Activated naive CD4-positive, alpha-beta T cell treated with anti-CD3 and anti-CD28 coated beads, Interleukin-2, amount 50 U/mL, for 72 hours (primary cell): ENCODE data around the gene BCAS4. TPM values are rescaled to one million over a fixed set of nuclear protein-coding genes. Genes with fewer than 3 reads are reported as not detected.

Source experiments
- ATAC-seq, 2 donors: fragments of 150-1000 bp; cut with Tn5 transposase; 2 replicates each; pipeline ENCODE4 v1.10.0; 2021; ENCODE audit warnings: mild to moderate bottlenecking in 2 of 2, moderate library complexity in 2 of 2
- DNase-seq, 2 donors: peaks; one replicate each; pipeline ENCODE4 v3.0.0; 2021 to 2022; ENCODE audit warnings: low spot score in 2 of 2
- H3K27ac Mint-ChIP-seq, 2 donors: one replicate each; pipeline ENCODE4 v1.8.0; 2022; ENCODE audit warnings: mild to moderate bottlenecking in 2 of 2, mixed read lengths in 2 of 2
- H3K36me3 Mint-ChIP-seq, 2 donors: one replicate each; pipeline ENCODE4 v1.8.0; 2022; ENCODE audit warnings: mixed read lengths in 2 of 2
- H3K9me3 Mint-ChIP-seq, 2 donors: one replicate each; pipeline ENCODE4 v1.8.0; 2022; ENCODE audit warnings: mixed read lengths in 2 of 2
- total RNA-seq, 2 donors: library from RNA; stranded (reverse); gene quantifications; one replicate each; pipeline ENCODE4 v1.2.3, GENCODE V29; 2022

The BCAS4 gene
- total RNA-seq, 2 donors from 2014 or later: 12.6 to 19.3 TPM

GRCh38 chr20:50848846-50849673 lies 54.2 kb downstream of the BCAS4 start:
- Mint-ChIP-seq H3K9me3 (no peaks in the 10 kb centered on the region), H3K36me3 (no peaks in the 10 kb centered on the region), H3K27ac (peak overlapping the region; percentile 21 to 50)
- DNase-seq (no peak), ATAC-seq (no peak)

GRCh38 chr20:50850721-50851286 lies 55.9 kb downstream of the BCAS4 start:
- H3K27ac Mint-ChIP-seq: peak overlapping the region; percentile 20 to 44
- no peaks in the 10 kb centered on the region for H3K9me3 Mint-ChIP-seq
- DNase-seq: no peak
- ATAC-seq: no peak
- H3K36me3 Mint-ChIP-seq: no peaks in the 10 kb centered on the region

GRCh38 chr20:50852085-50852484 lies 57.2 kb downstream of the BCAS4 start:
- ATAC-seq: no peak
- no peaks in the 10 kb centered on the region for H3K9me3 Mint-ChIP-seq
- no peak for DNase-seq
- peak overlapping the region; percentile 55 to 68 for H3K27ac Mint-ChIP-seq
- H3K36me3 Mint-ChIP-seq: no peaks in the 10 kb centered on the region

GRCh38 chr20:50854506-50855249 lies 59.8 kb downstream of the BCAS4 start:
- ATAC-seq (no peak), DNase-seq (no peak)
- Mint-ChIP-seq H3K27ac (no peak overlapping the region), H3K36me3 (no peaks in the 10 kb centered on the region), H3K9me3 (no peaks in the 10 kb centered on the region)

GRCh38 chr20:50855498-50856474 lies 60.9 kb downstream of the BCAS4 start:
- DNase-seq (no peak), ATAC-seq (no peak)
- no peaks in the 10 kb centered on the region for H3K36me3 Mint-ChIP-seq
- no peaks in the 10 kb centered on the region for H3K9me3 Mint-ChIP-seq
- H3K27ac Mint-ChIP-seq: peak overlapping the region in 1 of 2 donors; percentile 18

- no peaks in the 10 kb centered on the region for H3K36me3 Mint-ChIP-seq
- ATAC-seq: no peak
- H3K9me3 Mint-ChIP-seq: no peaks in the 10 kb centered on the region
- H3K27ac Mint-ChIP-seq: no peak overlapping the region
- DNase-seq: no peak
Observed at GRCh38 chr20:50856475-50857041, 61.7 kb downstream of the BCAS4 start.

GRCh38 chr20:50857348-50857747 lies 62.5 kb downstream of the BCAS4 start:
- ATAC-seq (no peak), DNase-seq (no peak)
- Mint-ChIP-seq H3K27ac (no peak overlapping the region), H3K9me3 (no peaks in the 10 kb centered on the region), H3K36me3 (no peaks in the 10 kb centered on the region)

GRCh38 chr20:50858525-50858924 lies 63.7 kb downstream of the BCAS4 start:
- ATAC-seq (no peak), DNase-seq (no peak)
- peak overlapping the region in 1 of 2 donors; percentile 9 for H3K27ac Mint-ChIP-seq
- H3K9me3 Mint-ChIP-seq: no peaks in the 10 kb centered on the region
- H3K36me3 Mint-ChIP-seq: no peaks in the 10 kb centered on the region

GRCh38 chr20:50859161-50859560 lies 64.3 kb downstream of the BCAS4 start:
- peak overlapping the region in 1 of 2 donors; percentile 87 for H3K27ac Mint-ChIP-seq
- no peak for ATAC-seq

GRCh38 chr20:50861012-50861411 lies 66.2 kb downstream of the BCAS4 start:
- no peak for DNase-seq
- ATAC-seq: no peak
- Mint-ChIP-seq H3K27ac (no peak overlapping the region), H3K36me3 (no peaks in the 10 kb centered on the region), H3K9me3 (no peaks in the 10 kb centered on the region)

More at GRCh38 chr20:50859161-50859560, 64.3 kb downstream of the BCAS4 start:
- H3K9me3 Mint-ChIP-seq: no peaks in the 10 kb centered on the region
- H3K36me3 Mint-ChIP-seq: no peaks in the 10 kb centered on the region
- no peak for DNase-seq

- Mint-ChIP-seq H3K27ac (peak overlapping the region in 1 of 2 donors; percentile 8), H3K36me3 (no peaks in the 10 kb centered on the region), H3K9me3 (no peaks in the 10 kb centered on the region)
- DNase-seq (no peak), ATAC-seq (no peak)
Observed at GRCh38 chr20:50862546-50862945, 67.7 kb downstream of the BCAS4 start.

- ATAC-seq (no peak), DNase-seq (no peak)
- Mint-ChIP-seq H3K27ac (peak overlapping the region in 1 of 2 donors; percentile 72), H3K36me3 (no peaks in the 10 kb centered on the region), H3K9me3 (no peaks in the 10 kb centered on the region)
Observed at GRCh38 chr20:50865114-50865513, 70.3 kb downstream of the BCAS4 start.

- ATAC-seq (no peak), DNase-seq (no peak)
- no peaks in the 10 kb centered on the region for H3K36me3 Mint-ChIP-seq
- H3K27ac Mint-ChIP-seq: no peak overlapping the region
- no peaks in the 10 kb centered on the region for H3K9me3 Mint-ChIP-seq
Observed at GRCh38 chr20:50865591-50865990, 70.7 kb downstream of the BCAS4 start.

- no peaks in the 10 kb centered on the region for H3K36me3 Mint-ChIP-seq
- no peak for ATAC-seq
Observed at GRCh38 chr20:50866036-50866685, 71.3 kb downstream of the BCAS4 start.

GRCh38 chr20:50866831-50867230 lies 72.0 kb downstream of the BCAS4 start:
- Mint-ChIP-seq H3K27ac (no peak overlapping the region), H3K36me3 (no peaks in the 10 kb centered on the region), H3K9me3 (no peaks in the 10 kb centered on the region)

More at GRCh38 chr20:50866036-50866685, 71.3 kb downstream of the BCAS4 start:
- no peaks in the 10 kb centered on the region for H3K9me3 Mint-ChIP-seq
- DNase-seq: no peak
- no peak overlapping the region for H3K27ac Mint-ChIP-seq

More at GRCh38 chr20:50866831-50867230, 72.0 kb downstream of the BCAS4 start:
- ATAC-seq (no peak), DNase-seq (no peak)
